Measurements from ENCODE around the gene NOP9. TPM values are rescaled to one million over a fixed set of nuclear protein-coding genes. Genes with fewer than 3 reads are reported as not detected.
A peak's percentile ranks its signal among the peaks of the same experiment; 100 is the strongest.

Gene NOP9
- total and polyA plus RNA-seq, 8 donors: 22.4 to 28.4 (median 25.1) TPM

DNA sequence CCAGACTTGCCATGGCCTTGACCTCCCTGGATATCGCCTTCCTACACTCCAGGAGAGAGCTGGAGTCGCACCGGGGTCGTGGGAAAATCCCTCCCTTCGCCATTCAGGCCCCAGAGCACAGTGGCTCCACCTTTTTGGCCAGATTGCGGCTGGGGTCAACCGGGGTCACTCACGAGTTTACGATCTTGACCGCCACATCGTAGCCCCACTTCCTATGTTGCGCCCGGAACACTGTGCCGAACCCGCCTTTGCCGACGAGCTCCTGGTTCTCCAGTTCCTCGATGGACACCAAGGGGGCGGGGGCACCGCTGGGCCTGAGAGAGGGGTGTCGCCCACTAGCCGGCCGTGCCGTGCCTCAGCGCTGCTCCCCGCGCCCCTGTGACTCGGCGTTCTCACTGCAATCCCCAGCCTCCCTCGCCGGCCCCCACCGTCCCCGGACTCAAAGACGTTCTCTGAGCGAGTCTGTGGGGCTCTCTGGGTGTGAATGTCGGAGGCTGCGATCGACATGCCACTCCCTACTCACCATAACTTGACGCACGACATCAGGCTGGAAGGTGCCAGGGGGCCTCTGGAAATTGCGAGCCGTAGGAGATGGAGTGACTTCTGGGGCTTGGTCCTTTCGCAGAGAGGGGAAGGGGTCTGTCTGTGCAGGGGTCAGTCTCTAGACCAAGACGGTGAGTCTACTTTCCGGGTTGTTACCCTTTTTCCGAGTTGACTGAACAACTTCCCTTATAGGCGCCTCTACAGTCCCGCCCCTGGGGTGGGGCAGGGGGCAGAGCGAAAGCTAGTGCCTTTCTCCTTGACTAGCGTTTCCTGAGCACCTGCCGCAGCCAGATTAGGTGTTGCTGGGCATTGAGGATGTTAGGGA, 39.9 kb downstream of the NOP9 start, which contains the start of gene RIPK3:
RIPK3 (minus strand) TSS at position 708 of the 868 bp plus-strand sequence; CDS start at position 543, 165 bp downstream.
- Histone ChIP-seq H3K27me3 (peaks cover 7 to 13% of the 10 kb centered on the region in 2 donors), H3K9me3 (no peaks in the 10 kb centered on the region), H3K4me3 (peak within 1 kb of the TSS; percentile 59 to 65), H3K27ac (peak within 1 kb of the TSS; percentile 29 to 85), H3K36me3 (peaks cover 0 to 32% of the 10 kb centered on the region in 2 donors), H3K4me1 (peaks cover 9 to 51% of the 10 kb centered on the region in 2 donors)
- TF ChIP-seq, protein P1, sequence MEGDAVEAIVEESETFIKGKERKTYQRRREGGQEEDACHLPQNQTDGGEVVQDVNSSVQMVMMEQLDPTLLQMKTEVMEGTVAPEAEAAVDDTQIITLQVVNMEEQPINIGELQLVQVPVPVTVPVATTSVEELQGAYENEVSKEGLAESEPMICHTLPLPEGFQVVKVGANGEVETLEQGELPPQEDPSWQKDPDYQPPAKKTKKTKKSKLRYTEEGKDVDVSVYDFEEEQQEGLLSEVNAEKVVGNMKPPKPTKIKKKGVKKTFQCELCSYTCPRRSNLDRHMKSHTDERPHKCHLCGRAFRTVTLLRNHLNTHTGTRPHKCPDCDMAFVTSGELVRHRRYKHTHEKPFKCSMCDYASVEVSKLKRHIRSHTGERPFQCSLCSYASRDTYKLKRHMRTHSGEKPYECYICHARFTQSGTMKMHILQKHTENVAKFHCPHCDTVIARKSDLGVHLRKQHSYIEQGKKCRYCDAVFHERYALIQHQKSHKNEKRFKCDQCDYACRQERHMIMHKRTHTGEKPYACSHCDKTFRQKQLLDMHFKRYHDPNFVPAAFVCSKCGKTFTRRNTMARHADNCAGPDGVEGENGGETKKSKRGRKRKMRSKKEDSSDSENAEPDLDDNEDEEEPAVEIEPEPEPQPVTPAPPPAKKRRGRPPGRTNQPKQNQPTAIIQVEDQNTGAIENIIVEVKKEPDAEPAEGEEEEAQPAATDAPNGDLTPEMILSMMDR (IDR thresholded peaks at IDR 0.05): no peak
- peak in 2 of 4 donors; percentile 79 to 94 for DNase-seq
- peak; percentile 94 for ATAC-seq
- intact Hi-C loops (cut with DNase I): loop anchor here (10.0 kb wide), 2 partner anchors 95 to 335 kb away; no protein-coding TSS in a partner anchor

DNA sequence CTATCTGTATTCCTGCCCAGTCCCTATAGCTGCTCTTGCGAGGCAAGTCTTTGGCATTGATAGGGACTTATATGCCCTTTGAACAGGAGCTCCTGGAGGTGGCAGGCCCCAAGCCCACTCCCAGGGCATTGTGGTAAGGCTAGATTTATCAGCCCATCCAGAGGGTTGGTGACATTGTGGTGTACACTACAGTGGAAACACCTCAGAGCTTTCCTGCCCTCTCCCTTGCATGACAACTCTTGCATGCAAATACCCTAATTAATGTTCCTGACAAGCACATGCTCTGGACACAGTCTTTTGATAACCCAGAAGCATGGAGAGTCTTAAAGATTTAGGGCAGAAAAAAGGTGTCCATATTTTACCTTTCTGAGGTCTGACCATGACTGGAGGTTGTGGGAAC, 41.0 kb downstream of the NOP9 start:
- peaks cover 0 to 31% of the 10 kb centered on the region in 2 donors for H3K36me3 ChIP-seq
- DNase-seq (no peak), ATAC-seq (no peak)
- peak overlapping the region in 1 of 2 donors; percentile 85 for H3K27ac ChIP-seq
- H3K4me1 ChIP-seq: peaks cover 3 to 40% of the 10 kb centered on the region in 2 donors
- intact Hi-C loops (cut with DNase I): no loop called here
- H3K4me3 ChIP-seq: no peak overlapping the region
- H3K27me3 ChIP-seq: peaks cover 0 to 3% of the 10 kb centered on the region in 2 donors
- TF ChIP-seq, protein P1 (IDR thresholded peaks at IDR 0.05): no peak
- no peaks in the 10 kb centered on the region for H3K9me3 ChIP-seq

DNA sequence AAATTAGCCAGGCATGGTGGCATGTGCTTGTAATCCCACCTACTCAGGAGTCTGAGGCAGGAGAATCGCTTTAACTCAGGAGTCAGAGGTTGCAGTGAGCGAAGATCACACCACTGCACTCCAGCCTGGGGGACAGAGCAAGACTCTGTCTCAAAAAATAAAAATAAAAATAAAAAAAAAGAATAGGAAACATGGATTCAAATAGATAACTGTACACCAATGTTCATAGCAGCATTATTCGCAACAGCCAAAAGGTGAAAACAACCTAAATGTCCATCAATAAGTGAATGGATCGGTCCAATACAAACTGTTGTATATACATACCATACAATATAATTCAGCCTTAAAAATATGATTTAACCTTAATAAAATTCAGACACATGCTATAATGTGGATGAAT, 43.2 kb downstream of the NOP9 start:
- ATAC-seq: no peak
- intact Hi-C loops (cut with DNase I): no loop called here

DNA sequence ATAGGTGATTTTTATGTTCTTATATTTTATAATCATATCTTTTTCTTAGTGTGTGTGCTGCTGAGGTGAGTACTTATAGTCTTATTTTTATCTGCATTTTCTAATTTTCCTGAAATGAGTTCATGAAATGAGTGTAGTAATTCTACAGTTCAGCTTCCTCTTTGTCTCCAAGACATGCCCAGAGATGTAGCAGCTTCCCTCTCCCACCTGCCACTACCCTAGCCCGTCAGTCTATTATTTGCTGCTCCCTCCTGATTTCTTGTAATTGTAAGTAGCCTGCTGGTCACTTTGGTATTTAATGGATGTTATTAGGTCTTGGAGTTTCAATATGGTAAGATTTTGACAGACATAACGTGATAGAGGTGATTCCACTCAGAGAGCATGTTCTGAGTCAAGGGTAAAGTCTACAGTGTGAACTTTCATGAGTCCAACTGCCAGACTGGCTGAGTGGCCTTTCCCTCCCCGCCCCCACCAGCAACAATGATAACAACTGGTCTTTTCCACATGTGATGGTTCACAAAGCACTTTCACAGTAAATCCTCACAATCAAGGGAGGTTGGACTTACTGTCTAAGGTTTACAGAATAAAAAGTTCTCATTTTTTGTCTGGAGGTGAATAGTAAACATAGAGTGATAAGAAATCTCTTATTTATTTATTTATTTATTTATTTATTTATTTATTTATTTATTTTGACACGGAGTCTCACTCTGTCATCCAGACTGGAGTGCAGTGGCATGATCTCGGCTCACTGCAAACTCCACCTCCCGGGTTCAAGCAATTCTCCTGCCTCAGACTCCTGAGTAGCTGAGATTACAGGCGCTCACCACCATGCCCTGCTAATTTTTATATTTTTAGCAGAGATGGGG, 44.4 kb downstream of the NOP9 start:
- H3K36me3 ChIP-seq: no peaks in the 10 kb centered on the region
- peaks cover under 1 to 8% of the 10 kb centered on the region in 2 donors for H3K4me1 ChIP-seq
- ATAC-seq (no peak), DNase-seq (no peak)
- H3K4me3 ChIP-seq: no peak overlapping the region
- no peaks in the 10 kb centered on the region for H3K9me3 ChIP-seq
- intact Hi-C loops (cut with DNase I): no loop called here
- no peaks in the 10 kb centered on the region for H3K27me3 ChIP-seq
- no peak overlapping the region for H3K27ac ChIP-seq
- TF ChIP-seq, protein P1 (IDR thresholded peaks at IDR 0.05): no peak

More for the DNA sequence above, 43.2 kb downstream of the NOP9 start:
- Histone ChIP-seq H3K4me3 (no peak overlapping the region), H3K27me3 (no peaks in the 10 kb centered on the region), H3K27ac (no peak overlapping the region), H3K36me3 (peaks cover 0 to 9% of the 10 kb centered on the region in 2 donors), H3K9me3 (no peaks in the 10 kb centered on the region), H3K4me1 (peaks cover 3 to 20% of the 10 kb centered on the region in 2 donors)
- no peak for DNase-seq
- TF ChIP-seq, protein P1 (IDR thresholded peaks at IDR 0.05): no peak
